Neural progenitor cell (in vitro differentiated cells): ENCODE measurements around the gene ZNF420.
"Not testable (repeated sequence)": the region's sequence is repeated elsewhere in the genome, so short reads cannot be mapped to it uniquely, and the experiment has no call there.

Experiments used
- EZH2 ChIP-seq: fragments of 200-600 bp; sonication (generic); IDR thresholded peaks from 2 replicates; pipeline ENCODE4 v1.6.1; 2017; ENCODE audit warnings: antibody characterized with exemption, mild to moderate bottlenecking, moderate library complexity
- EZH2phosphoT487 ChIP-seq: fragments of 200-600 bp; sonication (generic); IDR thresholded peaks from 2 replicates; pipeline ENCODE4 v1.6.1; 2017; ENCODE audit warnings: antibody characterized with exemption
- TF ChIP-seq, protein P1 (sequence below): fragments of 200-600 bp; sonication (generic); IDR thresholded peaks from 2 replicates; pipeline ENCODE4 v1.5.1; 2017; ENCODE audit warnings: antibody characterized with exemption, mild to moderate bottlenecking

DNA sequence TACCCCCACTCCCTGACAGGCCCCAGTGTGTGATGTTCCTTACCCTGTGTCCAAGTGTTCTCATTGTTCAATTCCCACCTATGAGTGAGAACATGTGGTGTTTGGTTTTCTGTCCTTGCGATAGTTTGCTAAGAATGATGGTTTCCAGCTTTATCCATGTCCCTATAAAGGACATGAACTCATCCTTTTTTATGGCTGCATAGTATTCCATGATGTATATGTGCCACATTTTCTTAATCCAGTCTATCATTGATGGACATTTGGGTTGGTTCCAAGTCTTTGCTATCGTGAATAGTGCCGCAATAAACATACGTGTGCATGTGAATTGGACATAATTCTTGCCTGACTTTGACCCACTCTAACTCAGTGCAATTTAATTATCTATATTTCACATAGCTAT, 1.7 kb upstream of the ZNF420 start:
- TF ChIP-seq, protein P1, sequence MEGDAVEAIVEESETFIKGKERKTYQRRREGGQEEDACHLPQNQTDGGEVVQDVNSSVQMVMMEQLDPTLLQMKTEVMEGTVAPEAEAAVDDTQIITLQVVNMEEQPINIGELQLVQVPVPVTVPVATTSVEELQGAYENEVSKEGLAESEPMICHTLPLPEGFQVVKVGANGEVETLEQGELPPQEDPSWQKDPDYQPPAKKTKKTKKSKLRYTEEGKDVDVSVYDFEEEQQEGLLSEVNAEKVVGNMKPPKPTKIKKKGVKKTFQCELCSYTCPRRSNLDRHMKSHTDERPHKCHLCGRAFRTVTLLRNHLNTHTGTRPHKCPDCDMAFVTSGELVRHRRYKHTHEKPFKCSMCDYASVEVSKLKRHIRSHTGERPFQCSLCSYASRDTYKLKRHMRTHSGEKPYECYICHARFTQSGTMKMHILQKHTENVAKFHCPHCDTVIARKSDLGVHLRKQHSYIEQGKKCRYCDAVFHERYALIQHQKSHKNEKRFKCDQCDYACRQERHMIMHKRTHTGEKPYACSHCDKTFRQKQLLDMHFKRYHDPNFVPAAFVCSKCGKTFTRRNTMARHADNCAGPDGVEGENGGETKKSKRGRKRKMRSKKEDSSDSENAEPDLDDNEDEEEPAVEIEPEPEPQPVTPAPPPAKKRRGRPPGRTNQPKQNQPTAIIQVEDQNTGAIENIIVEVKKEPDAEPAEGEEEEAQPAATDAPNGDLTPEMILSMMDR, result not testable (repeated sequence)
- TF ChIP-seq EZH2, EZH2phosphoT487: not testable (repeated sequence)
